ENCODE measurements around the gene IL1RL2.

The IL1RL2 gene

GRCh38 chr2:102176172-102176571, 10.7 kb upstream of the IL1RL2 start:
- H3K36me3 ChIP-seq (ENCODE audit: insufficient read depth, low read length), result no peaks in the 10 kb centered on the region
- H3K27me3 ChIP-seq (ENCODE audit: insufficient read depth, low read length), result no peaks in the 10 kb centered on the region
- H3K9me3 ChIP-seq (ENCODE audit: low read length), result no peaks in the 10 kb centered on the region
- H3K4me3 ChIP-seq (ENCODE audit: low read length), result no peak overlapping the region
- no peak overlapping the region for H2AFZ ChIP-seq (ENCODE audit: low read depth, low read length)
- no peaks in the 10 kb centered on the region for H3K4me1 ChIP-seq (ENCODE audit: insufficient read depth, low read length)

DNA sequence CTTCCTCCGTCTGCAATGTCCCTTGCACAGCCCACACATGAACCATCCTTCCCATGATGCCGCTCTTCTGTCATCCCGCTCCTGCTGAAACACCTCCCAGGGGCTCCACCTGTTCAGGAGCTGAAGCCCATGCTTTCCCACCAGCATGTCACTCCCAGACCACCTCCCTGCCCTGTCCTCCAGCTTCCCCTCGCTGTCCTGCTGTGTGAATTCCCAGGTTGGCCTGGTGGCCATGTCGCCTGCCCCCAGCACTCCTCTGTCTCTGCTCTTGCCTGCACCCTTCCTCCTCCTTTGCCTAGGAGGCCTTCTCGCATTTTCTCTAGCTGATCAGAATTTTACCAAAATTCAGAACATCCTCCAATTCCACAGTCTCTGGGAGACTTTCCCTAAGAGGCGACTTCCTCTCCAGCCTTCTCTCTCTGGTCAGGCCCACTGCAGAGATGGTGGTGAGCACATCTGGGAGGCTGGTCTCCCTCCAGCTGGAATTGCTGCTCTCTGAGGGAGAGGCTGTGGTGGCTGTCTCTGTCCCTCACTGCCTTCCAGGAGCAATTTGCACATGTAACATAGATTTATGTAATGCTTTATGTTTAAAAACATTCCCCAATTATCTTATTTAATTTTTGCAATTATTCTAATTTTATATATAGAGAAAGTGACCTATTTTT, 8.9 kb upstream of the IL1RL2 start:
- Histone ChIP-seq H3K4me3 (ENCODE audit: low read length) (no peak overlapping the region), H3K4me1 (ENCODE audit: insufficient read depth, low read length) (no peaks in the 10 kb centered on the region), H3K27me3 (ENCODE audit: insufficient read depth, low read length) (no peaks in the 10 kb centered on the region), H3K9me3 (ENCODE audit: low read length) (no peaks in the 10 kb centered on the region), H3K36me3 (ENCODE audit: insufficient read depth, low read length) (no peaks in the 10 kb centered on the region), H2AFZ (ENCODE audit: low read depth, low read length) (no peak overlapping the region)

DNA sequence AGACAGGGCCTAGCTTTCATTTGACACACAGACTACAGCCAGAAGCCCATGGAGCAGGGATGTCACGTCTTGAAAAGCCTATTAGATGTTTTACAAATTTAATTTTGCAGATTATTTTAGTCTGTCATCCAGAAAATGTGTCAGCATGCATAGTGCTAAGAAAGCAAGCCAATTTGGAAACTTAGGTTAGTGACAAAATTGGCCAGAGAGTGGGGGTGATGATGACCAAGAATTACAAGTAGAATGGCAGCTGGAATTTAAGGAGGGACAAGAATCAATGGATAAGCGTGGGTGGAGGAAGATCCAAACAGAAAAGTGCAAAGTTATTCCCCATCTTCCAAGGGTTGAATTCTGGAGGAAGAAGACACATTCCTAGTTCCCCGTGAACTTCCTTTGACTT, 7.8 kb upstream of the IL1RL2 start:
- H3K36me3 ChIP-seq (ENCODE audit: insufficient read depth, low read length), result no peaks in the 10 kb centered on the region
- H3K9me3 ChIP-seq (ENCODE audit: low read length), result no peaks in the 10 kb centered on the region
- no peaks in the 10 kb centered on the region for H3K27me3 ChIP-seq (ENCODE audit: insufficient read depth, low read length)
- no peaks in the 10 kb centered on the region for H3K4me1 ChIP-seq (ENCODE audit: insufficient read depth, low read length)
- H2AFZ ChIP-seq (ENCODE audit: low read depth, low read length), result no peak overlapping the region
- no peak overlapping the region for H3K4me3 ChIP-seq (ENCODE audit: low read length)

- Histone ChIP-seq H3K9me3 (ENCODE audit: low read length) (no peaks in the 10 kb centered on the region), H3K4me3 (ENCODE audit: low read length) (no peak overlapping the region), H3K27me3 (ENCODE audit: insufficient read depth, low read length) (no peaks in the 10 kb centered on the region), H3K36me3 (ENCODE audit: insufficient read depth, low read length) (no peaks in the 10 kb centered on the region), H2AFZ (ENCODE audit: low read depth, low read length) (no peak overlapping the region), H3K4me1 (ENCODE audit: insufficient read depth, low read length) (no peaks in the 10 kb centered on the region)
These were observed 6.8 kb upstream of the IL1RL2 start for GRCh38 chr2:102179788-102180686.

DNA sequence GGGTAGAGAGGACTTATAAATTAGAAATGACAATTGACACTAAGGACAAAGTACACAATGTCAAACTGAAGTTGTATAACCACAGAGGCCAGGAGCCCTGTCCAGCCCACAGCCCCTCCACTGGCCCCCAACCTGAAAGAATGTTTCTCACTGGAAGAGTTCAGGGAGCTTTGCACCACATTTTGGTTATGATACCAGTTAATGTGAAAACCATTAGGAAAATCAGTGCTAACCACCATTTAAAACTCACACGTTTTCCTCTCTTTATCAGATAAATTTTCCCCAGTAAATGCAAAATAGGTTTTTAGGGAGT, 6.2 kb upstream of the IL1RL2 start:
- H2AFZ ChIP-seq (ENCODE audit: low read depth, low read length), result no peak overlapping the region
- no peaks in the 10 kb centered on the region for H3K27me3 ChIP-seq (ENCODE audit: insufficient read depth, low read length)
- no peak overlapping the region for H3K4me3 ChIP-seq (ENCODE audit: low read length)
- no peaks in the 10 kb centered on the region for H3K36me3 ChIP-seq (ENCODE audit: insufficient read depth, low read length)
- H3K4me1 ChIP-seq (ENCODE audit: insufficient read depth, low read length), result no peaks in the 10 kb centered on the region
- no peaks in the 10 kb centered on the region for H3K9me3 ChIP-seq (ENCODE audit: low read length)

- Histone ChIP-seq H3K36me3 (ENCODE audit: insufficient read depth, low read length) (no peaks in the 10 kb centered on the region), H3K27me3 (ENCODE audit: insufficient read depth, low read length) (peaks cover 2% of the 10 kb centered on the region), H3K9me3 (ENCODE audit: low read length) (no peaks in the 10 kb centered on the region), H3K4me3 (ENCODE audit: low read length) (no peak overlapping the region), H2AFZ (ENCODE audit: low read depth, low read length) (no peak overlapping the region), H3K4me1 (ENCODE audit: insufficient read depth, low read length) (no peaks in the 10 kb centered on the region)
These were observed 5.4 kb upstream of the IL1RL2 start for GRCh38 chr2:102181376-102181775.

- H2AFZ ChIP-seq (ENCODE audit: low read depth, low read length), result no peak overlapping the region
- H3K36me3 ChIP-seq (ENCODE audit: insufficient read depth, low read length), result no peaks in the 10 kb centered on the region
- peaks cover 4% of the 10 kb centered on the region for H3K27me3 ChIP-seq (ENCODE audit: insufficient read depth, low read length)
- no peaks in the 10 kb centered on the region for H3K9me3 ChIP-seq (ENCODE audit: low read length)
- H3K4me1 ChIP-seq (ENCODE audit: insufficient read depth, low read length), result no peaks in the 10 kb centered on the region
- H3K4me3 ChIP-seq (ENCODE audit: low read length), result no peak overlapping the region
These were observed 4.7 kb upstream of the IL1RL2 start for GRCh38 chr2:102181919-102182635.

- no peaks in the 10 kb centered on the region for H3K9me3 ChIP-seq (ENCODE audit: low read length)
- H2AFZ ChIP-seq (ENCODE audit: low read depth, low read length), result no peak overlapping the region
- H3K4me1 ChIP-seq (ENCODE audit: insufficient read depth, low read length), result no peaks in the 10 kb centered on the region
- H3K4me3 ChIP-seq (ENCODE audit: low read length), result no peak overlapping the region
- H3K27me3 ChIP-seq (ENCODE audit: insufficient read depth, low read length), result peaks cover 10% of the 10 kb centered on the region
- H3K36me3 ChIP-seq (ENCODE audit: insufficient read depth, low read length), result no peaks in the 10 kb centered on the region
These were observed 2.8 kb upstream of the IL1RL2 start for GRCh38 chr2:102184018-102184417.

- peaks cover 10% of the 10 kb centered on the region for H3K27me3 ChIP-seq (ENCODE audit: insufficient read depth, low read length)
- no peaks in the 10 kb centered on the region for H3K9me3 ChIP-seq (ENCODE audit: low read length)
- no peaks in the 10 kb centered on the region for H3K36me3 ChIP-seq (ENCODE audit: insufficient read depth, low read length)
- no peaks in the 10 kb centered on the region for H3K4me1 ChIP-seq (ENCODE audit: insufficient read depth, low read length)
- no peak overlapping the region for H3K4me3 ChIP-seq (ENCODE audit: low read length)
- no peak overlapping the region for H2AFZ ChIP-seq (ENCODE audit: low read depth, low read length)
These were observed 2.3 kb upstream of the IL1RL2 start for GRCh38 chr2:102184568-102184967.

- H3K36me3 ChIP-seq (ENCODE audit: insufficient read depth, low read length), result no peaks in the 10 kb centered on the region
- H3K9me3 ChIP-seq (ENCODE audit: low read length), result no peaks in the 10 kb centered on the region
- H3K27me3 ChIP-seq (ENCODE audit: insufficient read depth, low read length), result peaks cover 10% of the 10 kb centered on the region
- no peak overlapping the region for H3K4me3 ChIP-seq (ENCODE audit: low read length)
- H2AFZ ChIP-seq (ENCODE audit: low read depth, low read length), result no peak overlapping the region
- H3K4me1 ChIP-seq (ENCODE audit: insufficient read depth, low read length), result no peaks in the 10 kb centered on the region
These were observed 1.5 kb upstream of the IL1RL2 start for GRCh38 chr2:102185347-102185746.

DNA sequence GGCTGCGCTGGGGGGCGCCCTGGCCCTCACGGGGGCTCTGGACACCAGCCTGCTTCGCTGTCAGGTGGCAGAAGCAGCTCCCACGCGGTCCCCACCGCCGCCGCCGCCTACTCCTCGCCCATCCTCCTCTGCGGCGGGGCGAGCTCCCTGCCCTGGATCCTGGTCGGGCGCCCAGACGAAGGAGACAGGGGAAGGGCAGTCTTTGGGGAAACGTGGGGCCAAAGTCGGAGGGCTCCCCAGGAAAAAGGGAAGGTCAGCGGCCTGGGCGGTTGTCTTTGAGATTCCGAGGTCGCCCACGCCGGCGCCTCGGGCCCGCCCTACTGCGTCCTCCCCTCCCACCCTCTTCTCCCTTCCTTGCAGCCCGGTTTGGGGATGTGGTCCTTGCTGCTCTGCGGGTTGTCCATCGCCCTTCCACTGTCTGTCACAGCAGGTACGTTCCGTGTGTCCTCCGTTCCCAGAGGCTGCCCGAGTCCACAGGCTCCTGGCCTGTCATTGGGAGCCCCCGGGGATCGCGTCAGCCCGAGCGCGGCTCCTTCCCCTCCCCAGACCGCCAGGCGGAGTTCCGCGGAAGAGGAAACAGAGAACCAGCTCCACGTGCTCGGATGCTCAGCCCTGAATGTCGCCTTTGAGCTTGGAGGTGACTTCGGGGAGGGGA, 800 bp downstream of the IL1RL2 start:
- Histone ChIP-seq H3K36me3 (ENCODE audit: insufficient read depth, low read length) (no peaks in the 10 kb centered on the region), H3K27me3 (ENCODE audit: insufficient read depth, low read length) (peaks cover 10% of the 10 kb centered on the region), H2AFZ (ENCODE audit: low read depth, low read length) (peak overlapping the region; percentile 36), H3K9me3 (ENCODE audit: low read length) (no peaks in the 10 kb centered on the region), H3K4me3 (ENCODE audit: low read length) (no peak overlapping the region), H3K4me1 (ENCODE audit: insufficient read depth, low read length) (no peaks in the 10 kb centered on the region)

DNA sequence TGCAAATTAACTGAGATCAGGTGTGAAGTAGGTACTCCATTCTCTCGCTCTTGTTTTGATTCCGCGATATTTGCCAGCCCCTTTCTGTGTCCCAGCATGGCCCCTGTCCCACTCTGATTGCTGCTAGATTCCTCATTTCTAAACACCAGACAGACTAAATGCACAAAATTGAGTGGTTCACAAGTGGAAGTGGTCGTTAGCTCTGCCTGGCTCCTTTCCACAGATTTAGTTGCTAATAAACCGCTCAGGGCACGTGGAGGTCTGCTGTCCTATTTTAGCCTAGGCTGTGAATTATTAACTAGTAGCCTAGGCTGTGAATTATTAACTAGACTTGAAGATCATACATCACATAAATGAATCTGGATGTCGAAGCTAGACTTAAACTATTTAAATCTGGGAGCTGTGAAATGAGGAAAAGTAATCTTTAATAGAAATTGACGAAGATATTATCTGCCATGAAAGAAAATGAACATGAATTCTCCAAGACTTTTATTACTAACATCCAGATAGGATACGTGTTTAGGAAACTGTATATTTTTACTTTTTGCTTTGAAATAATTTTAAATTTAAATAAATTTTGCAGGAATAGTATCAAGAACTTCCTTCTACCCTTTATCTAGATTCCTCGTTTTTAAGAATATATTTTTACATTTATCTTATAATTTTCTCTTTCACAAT, 3.7 kb downstream of the IL1RL2 start:
- no peak overlapping the region for H3K4me3 ChIP-seq (ENCODE audit: low read length)
- no peak overlapping the region for H2AFZ ChIP-seq (ENCODE audit: low read depth, low read length)
- no peaks in the 10 kb centered on the region for H3K36me3 ChIP-seq (ENCODE audit: insufficient read depth, low read length)
- H3K27me3 ChIP-seq (ENCODE audit: insufficient read depth, low read length), result peaks cover 10% of the 10 kb centered on the region
- H3K9me3 ChIP-seq (ENCODE audit: low read length), result no peaks in the 10 kb centered on the region
- no peaks in the 10 kb centered on the region for H3K4me1 ChIP-seq (ENCODE audit: insufficient read depth, low read length)

Data from neuron (in vitro differentiated cells).